Epithelial cell of esophagus (primary cell): Measurements from ENCODE around the gene UGT1A10.
"Not testable (repeated sequence)": the region's sequence is repeated elsewhere in the genome, so short reads cannot be mapped to it uniquely, and the experiment has no call there.

Experiments
- DNase-seq: peaks from one replicate; pipeline ENCODE4 v3.0.0; 2010; ENCODE audit warnings: low read depth
- H3K4me3 ChIP-seq: 2 replicates; pipeline ENCODE4 v1.5.1; 2011; ENCODE audit warnings: mild to moderate bottlenecking, low read length, control low read depth
- CTCF ChIP-seq: IDR thresholded peaks from 2 replicates; pipeline ENCODE4 v1.5.1; 2011; ENCODE audit warnings: low read depth, mild to moderate bottlenecking, low read length, control low read depth, inconsistent platforms; ENCODE audit not compliant: insufficient read depth; ENCODE audit errors: missing control alignments

UGT1A10 gene

GRCh38 chr2:233713262-233713615 is 77.0 kb downstream of the UGT1A10 start:
- no peak for TF ChIP-seq CTCF

GRCh38 chr2:233714121-233714520 is 77.9 kb downstream of the UGT1A10 start:
- TF ChIP-seq CTCF: no peak
- no peak for DNase-seq
- H3K4me3 ChIP-seq: no peak overlapping the region

More at GRCh38 chr2:233713262-233713615, 77.0 kb downstream of the UGT1A10 start:
- H3K4me3 ChIP-seq: no peak overlapping the region
- no peak for DNase-seq

GRCh38 chr2:233718552-233718951 is 82.3 kb downstream of the UGT1A10 start, which contains the start of gene UGT1A4:
TSS of gene UGT1A4 (plus strand) at chr2:233718736. CDS start at chr2:233718821, 85 bp downstream.
- DNase-seq: no peak
- no peak for TF ChIP-seq CTCF
- no peak within 1 kb of the TSS for H3K4me3 ChIP-seq

- no peak for DNase-seq
- H3K4me3 ChIP-seq: no peak within 1 kb of the TSS
- TF ChIP-seq CTCF: no peak
Observed at GRCh38 chr2:233728723-233729301, 92.6 kb downstream of the UGT1A10 start, which contains the start of gene UGT1A3. TSS of gene UGT1A3 (plus strand) at chr2:233729042. CDS start at chr2:233729127, 85 bp downstream.

- DNase-seq, H3K4me3 ChIP-seq: not testable (repeated sequence)
Observed at GRCh38 chr2:233736868-233737653, 100.8 kb downstream of the UGT1A10 start.

- no peak overlapping the region for H3K4me3 ChIP-seq
- no peak for DNase-seq
- no peak for TF ChIP-seq CTCF
Observed at GRCh38 chr2:233740870-233741269, 104.6 kb downstream of the UGT1A10 start.

- no peak for DNase-seq
- no peak for TF ChIP-seq CTCF
- no peak overlapping the region for H3K4me3 ChIP-seq
Observed at GRCh38 chr2:233743464-233744259, 107.4 kb downstream of the UGT1A10 start.
